Activated naive CD4-positive, alpha-beta T cell treated with anti-CD3 and anti-CD28 coated beads, Interleukin-2, amount 10 ng/mL, durations not matched to agents 7 days and 5 days (primary cell): Measurements from ENCODE around the gene MUC22.
A peak's percentile ranks its signal among the peaks of the same experiment; 100 is the strongest.
"Not testable (repeated sequence)": the region's sequence is repeated elsewhere in the genome, so short reads cannot be mapped to it uniquely, and the experiment has no call there.

ENCODE experiments used
- CTCF ChIA-PET: fragments of 350-600 bp; sonication (Branson Sonifier 250); formaldehyde crosslinking; loops from one replicate; lab custom pipeline; 2021; ENCODE audit warnings: antibody characterized with exemption; lab: Charles Lee
- DNase-seq: peaks from one replicate; pipeline ENCODE4 v3.0.0-alpha.2; 2020
- H3K27ac Mint-ChIP-seq: one replicate; pipeline ENCODE4 v1.8.0; 2021; ENCODE audit warnings: mild to moderate bottlenecking, moderate library complexity, mixed read lengths
- H3K27me3 Mint-ChIP-seq: one replicate; pipeline ENCODE4 v1.8.0; 2021; ENCODE audit warnings: mild to moderate bottlenecking, mixed read lengths
- H3K36me3 Mint-ChIP-seq: one replicate; pipeline ENCODE4 v1.8.0; 2021; ENCODE audit warnings: mixed read lengths
- H3K4me1 Mint-ChIP-seq: one replicate; pipeline ENCODE4 v1.8.0; 2021; ENCODE audit warnings: mixed read lengths
- H3K4me3 Mint-ChIP-seq: one replicate; pipeline ENCODE4 v1.8.0; 2021; ENCODE audit warnings: mild to moderate bottlenecking, moderate library complexity, mixed read lengths
- H3K9me3 Mint-ChIP-seq: one replicate; pipeline ENCODE4 v1.8.0; 2021; ENCODE audit warnings: mixed read lengths

MUC22 gene

DNA sequence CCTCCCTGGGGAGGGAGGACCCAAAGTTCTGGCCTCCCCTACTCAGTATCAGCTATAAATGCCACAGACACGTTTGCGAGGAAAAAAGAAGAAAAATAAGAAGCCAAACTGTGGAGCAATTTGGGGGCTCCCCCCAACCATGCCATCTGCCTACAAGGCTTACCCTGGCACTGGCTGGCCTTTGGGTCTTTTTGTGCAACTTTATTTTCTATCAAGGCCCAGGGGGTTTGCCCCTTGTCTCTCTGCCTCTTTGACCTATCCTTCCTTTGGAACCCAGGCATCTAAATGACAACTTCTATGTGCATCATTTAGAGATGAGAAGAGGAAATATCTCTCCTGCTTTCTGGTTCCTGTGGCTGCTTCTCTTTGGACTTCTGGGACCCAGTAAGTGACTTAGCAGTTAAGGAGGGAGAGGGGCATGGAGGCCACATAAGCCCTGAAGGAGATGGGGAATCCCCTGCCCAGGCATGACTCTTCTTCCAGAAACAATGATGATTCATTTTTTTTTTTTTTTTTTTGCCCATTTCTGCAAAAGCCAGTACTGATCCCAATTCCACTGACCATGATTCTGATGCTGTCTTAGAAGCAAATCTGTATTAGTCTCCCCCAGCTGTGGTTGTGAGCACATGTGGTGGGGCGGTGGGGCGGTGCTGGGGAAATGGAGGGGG, at the start of gene MUC22:
TSS of gene MUC22 (plus strand) at position 82 of the 668 bp plus-strand sequence. CDS start at position 315, 233 bp downstream.
- no peak within 1 kb of the TSS for H3K27ac Mint-ChIP-seq
- H3K9me3 Mint-ChIP-seq = no peaks in the 10 kb centered on the region
- CTCF ChIA-PET = no interaction called here
- H3K27me3 Mint-ChIP-seq = peaks cover 47% of the 10 kb centered on the region
- no peak for DNase-seq
- no peak within 1 kb of the TSS for H3K4me3 Mint-ChIP-seq
- H3K36me3 Mint-ChIP-seq = no peaks in the 10 kb centered on the region
- H3K4me1 Mint-ChIP-seq = no peaks in the 10 kb centered on the region

DNA sequence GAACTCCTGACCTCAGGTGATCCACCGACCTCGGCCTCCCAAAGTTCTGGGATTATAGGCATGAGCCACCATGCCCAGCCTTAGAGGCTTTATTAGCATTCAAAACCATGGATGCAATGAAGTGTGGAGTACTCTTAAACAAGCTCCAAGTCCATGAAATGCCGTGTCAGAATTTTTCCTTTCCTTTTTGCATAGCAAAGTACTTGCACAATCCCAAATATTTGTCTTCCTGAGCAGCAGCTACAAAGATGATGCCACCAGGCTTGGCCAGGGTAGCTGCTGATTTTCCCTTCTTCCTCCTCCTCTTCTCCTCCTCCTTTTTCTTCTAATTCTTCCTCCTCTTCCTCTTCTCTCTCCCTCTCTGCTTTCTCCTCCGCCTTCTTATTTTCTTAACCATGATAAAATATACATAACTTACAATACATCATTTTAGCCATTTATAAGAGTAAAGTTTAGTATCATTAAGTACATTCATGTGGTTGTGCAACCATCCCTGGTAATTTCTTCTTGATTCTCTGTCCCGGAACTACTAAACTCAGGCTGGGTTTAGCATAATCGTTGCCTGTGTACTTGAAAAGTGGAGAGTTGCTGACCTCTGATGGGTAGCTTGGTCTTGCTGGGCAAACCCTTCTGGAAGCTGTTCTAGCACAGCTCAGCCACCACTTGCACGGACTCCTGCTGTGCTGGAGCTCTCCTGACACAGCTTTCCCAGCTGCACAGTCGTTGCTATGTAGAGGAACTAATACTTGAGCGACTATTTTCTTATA, 49.2 kb upstream of the MUC22 start:
- CTCF ChIA-PET = interaction anchor here (0.5 to 1.3 kb wide), 2 partner anchors 13 to 124 kb away, joined by 3 to 4 read pairs; no protein-coding TSS in a partner anchor
- Mint-ChIP-seq H3K4me1 (peaks cover 19% of the 10 kb centered on the region), H3K4me3 (no peak overlapping the region), H3K27me3 (peaks cover 71% of the 10 kb centered on the region), H3K27ac (no peak overlapping the region), H3K9me3 (no peaks in the 10 kb centered on the region), H3K36me3 (no peaks in the 10 kb centered on the region)
- no peak for DNase-seq

DNA sequence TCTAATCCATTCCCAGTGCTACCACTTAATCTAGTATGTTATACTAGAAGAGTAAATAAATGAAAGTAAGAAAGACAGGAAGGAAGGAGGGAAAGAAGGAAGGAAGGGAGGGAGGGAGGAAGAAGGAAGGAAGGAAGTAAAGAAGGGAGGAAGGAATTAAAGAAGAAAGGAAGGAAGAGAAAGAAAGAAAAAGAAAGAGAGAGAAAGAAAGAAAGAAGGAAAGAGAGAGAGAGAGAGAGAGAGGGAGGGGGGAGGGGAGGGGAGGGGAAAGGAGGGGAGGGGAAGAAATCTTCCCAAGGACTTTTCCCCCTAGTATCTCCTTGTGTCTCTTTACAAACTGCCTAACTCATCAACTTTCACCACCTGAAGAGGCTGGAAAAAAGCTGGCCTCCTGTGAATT, 47.6 kb upstream of the MUC22 start:
- Mint-ChIP-seq H3K36me3 (no peaks in the 10 kb centered on the region), H3K9me3 (no peaks in the 10 kb centered on the region), H3K4me1 (peaks cover 13% of the 10 kb centered on the region), H3K27ac (no peak overlapping the region), H3K4me3 (no peak overlapping the region), H3K27me3 (peaks cover 57% of the 10 kb centered on the region)
- CTCF ChIA-PET = no interaction called here
- DNase-seq = no peak

DNA sequence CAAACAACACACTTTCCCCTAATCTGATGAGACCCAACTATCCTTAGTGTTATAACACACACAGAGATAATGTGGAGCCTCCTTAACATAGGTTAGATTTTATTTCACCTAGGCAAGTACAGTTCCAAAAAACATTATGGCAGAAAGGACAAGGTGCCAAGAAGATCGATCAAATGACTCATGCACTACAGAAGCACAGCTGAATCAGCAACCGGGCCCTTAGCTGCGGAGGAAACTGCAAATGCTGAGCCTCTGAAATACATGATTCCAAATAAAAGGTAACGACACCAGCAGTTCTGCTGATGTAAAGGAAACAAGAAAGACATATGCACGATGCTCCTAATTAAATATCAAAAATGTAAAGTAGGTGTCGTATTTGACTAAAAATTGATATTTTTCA, 46.6 kb upstream of the MUC22 start:
- Mint-ChIP-seq H3K4me3 (no peak overlapping the region), H3K4me1 (peaks cover 13% of the 10 kb centered on the region), H3K27ac (no peak overlapping the region), H3K9me3 (no peaks in the 10 kb centered on the region), H3K36me3 (no peaks in the 10 kb centered on the region), H3K27me3 (peaks cover 49% of the 10 kb centered on the region)
- DNase-seq = no peak
- CTCF ChIA-PET = no interaction called here

DNA sequence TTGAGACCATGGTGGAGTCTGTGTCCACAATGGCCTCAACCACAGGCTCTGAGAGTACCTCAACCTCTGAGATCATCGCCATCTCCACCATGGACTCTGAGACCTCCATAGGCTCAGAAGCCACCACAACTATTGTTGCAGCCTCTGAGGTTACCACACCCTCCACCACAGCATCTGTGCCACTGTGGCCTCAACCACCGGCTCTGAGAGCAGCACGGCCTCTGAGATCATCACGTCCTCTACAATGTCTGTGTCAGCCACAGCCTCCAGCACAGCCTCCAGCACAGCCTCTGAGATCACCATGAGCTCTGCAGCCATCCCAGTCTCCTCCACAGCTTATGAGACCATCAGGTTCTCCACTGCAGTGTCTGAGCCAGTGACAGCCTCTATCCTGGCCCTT, 46.2 kb upstream of the MUC22 start:
- Mint-ChIP-seq H3K27ac (no peak overlapping the region), H3K4me3 (no peak overlapping the region)

DNA sequence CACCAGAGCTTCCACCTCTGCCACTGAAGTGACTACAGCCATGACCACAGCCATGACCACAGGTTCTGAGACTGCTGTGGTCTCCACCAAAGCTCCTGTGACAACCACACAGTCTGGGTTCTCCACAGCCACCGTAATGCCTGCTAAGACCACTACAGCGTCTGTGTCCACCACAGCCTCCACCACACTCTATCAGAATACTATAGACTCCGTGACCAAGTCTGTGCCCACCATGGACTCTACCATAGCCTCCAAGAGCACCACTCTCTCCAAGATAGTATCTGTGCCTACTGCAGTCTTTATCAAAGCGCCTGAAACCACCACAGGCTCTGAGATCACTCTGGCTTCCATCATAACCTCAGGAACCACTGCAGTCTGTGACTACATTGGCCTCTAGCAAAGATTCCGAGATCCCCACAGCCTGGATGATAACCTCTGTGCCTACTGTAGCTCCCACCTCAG, 45.1 kb upstream of the MUC22 start:
- Mint-ChIP-seq H3K27ac (no peak overlapping the region), H3K36me3 (no peaks in the 10 kb centered on the region), H3K4me3 (no peak overlapping the region), H3K4me1 (peaks cover 13% of the 10 kb centered on the region), H3K9me3 (no peaks in the 10 kb centered on the region), H3K27me3 (peaks cover 48% of the 10 kb centered on the region)
- DNase-seq = no peak
- CTCF ChIA-PET = interaction anchor here (1.4 kb wide), 1 partner anchor 23 kb away, joined by 3 read pairs; no protein-coding TSS in a partner anchor

More for the DNA sequence above, 46.2 kb upstream of the MUC22 start:
- Mint-ChIP-seq H3K27me3 (peaks cover 49% of the 10 kb centered on the region), H3K9me3 (no peaks in the 10 kb centered on the region), H3K4me1 (peaks cover 13% of the 10 kb centered on the region), H3K36me3 (no peaks in the 10 kb centered on the region)
- DNase-seq = peak; percentile 25
- CTCF ChIA-PET = interaction anchor here (1.4 kb wide), 1 partner anchor 24 kb away, joined by 3 read pairs; no protein-coding TSS in a partner anchor

DNA sequence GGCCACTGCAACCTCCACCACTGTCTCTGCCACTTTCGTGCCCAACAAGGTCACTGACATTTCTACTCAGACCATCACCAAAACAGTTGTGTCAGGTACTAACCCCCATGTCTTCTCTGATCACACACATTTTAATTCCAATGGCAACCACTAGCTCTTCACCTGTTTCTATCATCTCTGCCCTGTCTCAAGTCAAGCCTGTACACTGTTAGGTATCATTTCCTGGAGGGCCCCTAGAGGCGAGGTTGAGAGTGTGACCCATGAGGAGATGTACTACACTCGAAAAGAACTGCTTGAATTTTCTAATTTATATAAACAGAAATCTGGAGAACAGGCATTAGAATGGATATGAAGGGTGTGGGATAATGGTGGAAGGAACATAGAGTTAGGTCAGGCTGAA, 44.1 kb upstream of the MUC22 start:
- Mint-ChIP-seq H3K36me3 (no peaks in the 10 kb centered on the region), H3K27me3 (peaks cover 44% of the 10 kb centered on the region), H3K27ac (no peak overlapping the region), H3K4me1 (peaks cover 13% of the 10 kb centered on the region), H3K4me3 (no peak overlapping the region), H3K9me3 (no peaks in the 10 kb centered on the region)
- CTCF ChIA-PET = no interaction called here
- DNase-seq = no peak

DNA sequence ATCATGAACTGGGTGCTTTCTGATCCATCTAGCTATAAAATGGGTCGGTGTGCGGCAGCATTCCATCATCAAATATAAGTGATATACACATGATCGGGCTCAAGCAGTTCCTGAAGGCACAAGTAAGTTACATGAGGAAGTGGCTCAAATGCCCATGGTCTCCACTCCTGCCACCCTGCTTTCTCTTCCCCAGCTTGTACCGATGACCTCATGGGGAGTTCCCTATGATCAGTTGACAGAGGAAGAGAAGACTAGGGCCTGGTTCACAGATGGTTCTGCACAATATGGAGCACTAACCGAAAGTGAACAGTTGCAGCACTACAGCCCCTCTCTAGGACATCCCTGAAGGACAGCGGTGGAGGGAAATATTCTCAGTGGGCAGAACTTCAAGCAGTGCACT, 41.1 kb upstream of the MUC22 start:
- H3K4me1 Mint-ChIP-seq, H3K36me3 Mint-ChIP-seq, DNase-seq, H3K9me3 Mint-ChIP-seq, CTCF ChIA-PET, H3K4me3 Mint-ChIP-seq, H3K27ac Mint-ChIP-seq: not testable (repeated sequence)
- H3K27me3 Mint-ChIP-seq = peaks cover 41% of the 10 kb centered on the region

DNA sequence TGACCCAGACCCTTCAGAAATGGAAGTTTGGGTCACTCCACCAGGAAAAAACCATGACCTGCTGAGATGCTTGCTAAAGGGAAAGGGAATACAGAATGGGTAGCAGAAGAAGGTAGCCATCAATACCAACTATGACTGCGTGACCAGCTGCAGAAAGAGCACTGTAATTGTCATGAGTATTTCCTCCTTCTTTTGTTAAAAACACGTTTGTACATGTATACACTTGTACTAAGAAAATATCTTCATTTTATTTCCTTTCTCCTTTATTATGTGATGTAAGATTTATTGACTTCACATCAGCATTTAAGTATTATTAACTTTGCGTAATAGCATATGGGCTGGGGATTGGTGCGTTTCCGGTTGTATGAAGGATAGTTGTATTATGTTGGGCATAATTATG, 39.3 kb upstream of the MUC22 start:
- H3K36me3 Mint-ChIP-seq = no peaks in the 10 kb centered on the region
- H3K27me3 Mint-ChIP-seq = peaks cover 27% of the 10 kb centered on the region
- no peak overlapping the region for H3K27ac Mint-ChIP-seq
- CTCF ChIA-PET = no interaction called here
- H3K9me3 Mint-ChIP-seq = no peaks in the 10 kb centered on the region
- DNase-seq = no peak
- no peak overlapping the region for H3K4me3 Mint-ChIP-seq
- no peaks in the 10 kb centered on the region for H3K4me1 Mint-ChIP-seq

DNA sequence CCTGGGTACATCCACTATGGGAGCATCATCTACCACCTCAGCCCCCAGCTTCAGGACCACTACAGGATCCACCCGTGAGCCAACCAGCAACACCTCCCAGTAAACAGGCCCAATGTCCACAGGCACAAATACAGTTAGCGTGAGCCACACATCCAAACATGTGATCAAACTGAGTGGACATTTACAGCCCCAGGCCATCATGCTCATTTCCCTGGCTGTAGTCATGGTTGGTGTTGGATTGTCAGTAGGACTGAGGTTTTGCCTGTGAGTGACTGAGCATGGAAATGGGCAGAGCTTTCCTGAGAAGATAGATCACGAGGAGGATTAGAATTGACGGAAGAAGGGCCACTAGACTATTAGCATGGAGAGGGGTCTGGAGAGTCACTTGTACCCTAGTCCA, 37.5 kb upstream of the MUC22 start:
- H3K9me3 Mint-ChIP-seq = no peaks in the 10 kb centered on the region
- no peak overlapping the region for H3K27ac Mint-ChIP-seq
- H3K4me3 Mint-ChIP-seq = no peak overlapping the region
- no peaks in the 10 kb centered on the region for H3K36me3 Mint-ChIP-seq
- CTCF ChIA-PET = no interaction called here
- peaks cover 25% of the 10 kb centered on the region for H3K27me3 Mint-ChIP-seq
- no peak for DNase-seq
- H3K4me1 Mint-ChIP-seq = no peaks in the 10 kb centered on the region

DNA sequence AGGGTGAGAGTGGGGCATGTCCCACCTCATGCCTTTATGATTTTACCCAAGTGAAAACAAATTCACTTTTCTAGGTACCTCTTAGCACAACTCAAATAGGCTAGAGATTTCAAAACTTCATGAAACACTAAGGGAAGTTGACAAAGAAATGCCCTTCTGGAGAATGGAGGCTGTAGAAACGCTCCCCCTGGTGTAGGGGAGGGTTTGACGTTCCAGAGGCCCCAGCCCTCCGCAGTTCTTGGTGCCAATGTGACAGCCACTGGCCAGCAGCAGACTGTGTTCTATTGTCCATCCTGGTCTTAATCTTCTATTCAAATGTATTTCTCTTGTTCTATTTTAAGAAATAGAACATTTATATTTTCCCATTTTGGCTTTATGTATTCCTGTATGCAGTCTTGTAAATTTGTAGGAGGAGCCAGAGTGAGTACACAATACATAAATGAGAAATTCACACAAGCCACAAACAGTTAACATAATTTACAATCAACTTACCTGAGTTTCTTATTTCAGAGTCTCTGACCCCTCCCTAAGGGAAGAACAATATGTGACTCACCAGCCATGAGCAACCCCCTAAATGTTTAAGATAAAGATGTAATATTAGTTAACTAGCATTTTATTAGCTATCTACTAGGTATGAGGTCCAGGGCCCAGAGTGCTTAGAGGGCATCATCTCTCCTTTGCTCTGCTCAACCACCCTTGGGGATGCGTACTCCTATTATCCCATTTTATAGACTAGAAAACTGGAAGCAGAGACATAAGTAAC, 35.6 kb upstream of the MUC22 start:
- Mint-ChIP-seq H3K4me3 (no peak overlapping the region), H3K4me1 (no peaks in the 10 kb centered on the region), H3K9me3 (no peaks in the 10 kb centered on the region), H3K27ac (no peak overlapping the region), H3K27me3 (peaks cover 27% of the 10 kb centered on the region), H3K36me3 (no peaks in the 10 kb centered on the region)
- CTCF ChIA-PET = no interaction called here
- DNase-seq = no peak

DNA sequence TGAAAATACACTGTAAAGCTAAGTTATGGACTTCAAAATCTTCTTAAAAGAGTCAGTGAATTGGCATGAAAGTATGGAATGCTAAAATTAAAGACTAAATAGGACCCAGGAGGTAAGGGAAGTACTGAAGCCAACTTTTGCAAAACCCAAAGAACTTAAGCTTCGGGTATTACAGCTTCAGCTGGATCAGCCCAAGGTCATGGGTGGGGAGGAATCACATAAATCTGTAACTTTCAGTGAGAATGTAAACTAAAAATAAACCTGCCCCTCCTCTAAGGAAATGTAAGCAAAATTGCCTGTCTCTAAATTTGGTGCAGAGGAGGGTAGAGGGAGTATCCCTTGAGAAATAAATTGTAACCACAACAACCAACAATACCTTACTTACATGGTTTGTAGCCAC, 31.1 kb upstream of the MUC22 start:
- H3K4me3 Mint-ChIP-seq = no peak overlapping the region
- H3K4me1 Mint-ChIP-seq = no peaks in the 10 kb centered on the region
- no peak overlapping the region for H3K27ac Mint-ChIP-seq
- no peak for DNase-seq
- CTCF ChIA-PET = interaction anchor here (0.8 kb wide), 1 partner anchor 143 kb away, joined by 3 read pairs; no protein-coding TSS in a partner anchor
- H3K36me3 Mint-ChIP-seq = no peaks in the 10 kb centered on the region
- no peaks in the 10 kb centered on the region for H3K9me3 Mint-ChIP-seq
- peaks cover 45% of the 10 kb centered on the region for H3K27me3 Mint-ChIP-seq

DNA sequence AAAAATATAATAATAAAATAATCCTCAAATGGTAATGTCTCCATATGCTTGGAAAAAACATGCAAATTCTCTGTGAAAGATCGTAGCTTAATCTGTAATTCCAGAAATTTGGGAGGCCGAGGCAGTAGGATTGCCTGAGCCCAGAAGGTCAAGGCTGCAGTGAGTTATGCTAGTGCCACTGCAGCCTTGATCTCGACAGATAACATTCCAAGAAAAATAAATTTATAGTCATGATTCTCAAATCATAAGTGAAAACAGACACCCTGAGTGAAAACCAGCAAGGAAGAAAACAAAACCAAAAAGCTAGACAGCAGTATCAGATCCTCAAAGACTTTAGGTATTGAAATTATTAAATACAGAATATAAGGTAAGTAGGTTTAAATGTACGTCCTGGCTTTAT, 30.6 kb upstream of the MUC22 start:
- Mint-ChIP-seq H3K4me1 (no peaks in the 10 kb centered on the region), H3K4me3 (no peak overlapping the region), H3K9me3 (no peaks in the 10 kb centered on the region), H3K27ac (no peak overlapping the region), H3K27me3 (peaks cover 44% of the 10 kb centered on the region), H3K36me3 (no peaks in the 10 kb centered on the region)
- no peak for DNase-seq
- CTCF ChIA-PET = interaction anchor here (0.8 kb wide), 1 partner anchor 142 kb away, joined by 3 read pairs; no protein-coding TSS in a partner anchor
